Activated naive CD8-positive, alpha-beta T cell treated with anti-CD3 and anti-CD28 coated beads, Interleukin-2, amount 50 U/mL, for 16 hours (primary cell): ENCODE results near the gene CUBN.

Experiments used
- DNase-seq: peaks from one replicate; pipeline ENCODE4 v3.0.0-alpha.2; 2020; ENCODE audit warnings: low read depth, low spot score

Gene CUBN

DNA sequence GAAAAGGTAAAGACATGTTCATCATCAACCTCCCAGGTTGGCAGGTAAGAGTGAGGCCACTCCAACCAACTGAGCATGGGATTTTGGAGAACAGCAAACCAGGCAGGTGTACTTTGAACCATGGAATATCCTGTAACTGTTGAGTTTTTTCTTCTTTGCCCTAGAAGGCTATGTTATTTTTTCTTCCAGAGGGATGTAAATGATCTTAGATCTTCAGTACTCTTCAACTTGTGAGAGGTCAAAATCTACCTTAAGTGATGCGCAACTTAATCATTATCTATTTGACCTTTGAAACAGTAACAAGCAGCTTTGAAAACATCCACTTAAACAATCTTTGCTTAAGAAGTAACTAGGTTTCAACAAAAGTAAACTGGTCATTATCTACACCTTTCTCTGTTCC lies at the start of gene CUBN:
Gene CUBN, minus strand, starts transcription at position 71 of the 400 bp plus-strand sequence. Its CDS starts 46 bp downstream, at position 25.
- DNase-seq = no peak

DNA sequence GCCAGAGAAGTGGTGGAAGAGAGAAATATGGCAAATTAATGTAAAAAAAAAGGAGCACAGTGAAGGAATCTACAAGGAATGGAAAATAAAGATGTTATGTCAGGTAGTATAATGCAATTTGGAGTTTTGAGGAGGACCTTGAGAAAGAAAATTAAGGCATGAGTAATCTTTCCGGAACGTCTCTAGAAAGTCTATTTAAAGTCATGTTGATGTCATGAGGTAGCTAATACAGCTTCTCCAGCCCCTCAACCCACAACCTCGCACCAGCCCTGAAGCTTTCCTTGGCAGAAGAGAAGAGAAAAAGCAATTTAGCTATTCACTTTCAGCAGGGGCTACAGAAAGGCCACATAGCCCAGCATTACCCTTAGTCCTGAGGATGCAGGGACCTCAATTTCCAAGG lies 49.4 kb upstream of the CUBN start:
- DNase-seq = no peak

GRCh38 chr10:17178006-17178405 lies 48.4 kb upstream of the CUBN start:
- no peak for DNase-seq

DNA sequence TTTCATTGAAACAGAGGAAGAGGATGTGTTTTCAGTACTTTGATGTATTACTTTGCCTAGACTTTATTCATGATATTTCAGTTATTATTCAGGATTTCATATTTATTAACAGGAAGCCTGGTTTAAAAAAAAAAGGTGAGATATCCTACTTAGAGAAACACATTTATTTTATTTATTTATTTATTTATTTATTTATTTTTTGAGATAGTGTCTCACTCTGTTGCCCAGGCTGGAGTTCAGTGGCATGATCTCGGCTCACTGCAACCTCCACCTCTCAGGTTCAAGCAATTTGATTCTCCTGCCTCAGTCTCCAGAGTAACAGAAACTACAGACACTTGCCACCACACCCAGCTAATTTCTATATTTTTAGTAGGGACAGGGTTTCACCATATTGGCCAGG lies 47.4 kb upstream of the CUBN start:
- DNase-seq = no peak

- no peak for DNase-seq
Observed at GRCh38 chr10:17176091-17176490, 46.5 kb upstream of the CUBN start.

GRCh38 chr10:17175551-17175950 lies 45.9 kb upstream of the CUBN start:
- DNase-seq = no peak

DNA sequence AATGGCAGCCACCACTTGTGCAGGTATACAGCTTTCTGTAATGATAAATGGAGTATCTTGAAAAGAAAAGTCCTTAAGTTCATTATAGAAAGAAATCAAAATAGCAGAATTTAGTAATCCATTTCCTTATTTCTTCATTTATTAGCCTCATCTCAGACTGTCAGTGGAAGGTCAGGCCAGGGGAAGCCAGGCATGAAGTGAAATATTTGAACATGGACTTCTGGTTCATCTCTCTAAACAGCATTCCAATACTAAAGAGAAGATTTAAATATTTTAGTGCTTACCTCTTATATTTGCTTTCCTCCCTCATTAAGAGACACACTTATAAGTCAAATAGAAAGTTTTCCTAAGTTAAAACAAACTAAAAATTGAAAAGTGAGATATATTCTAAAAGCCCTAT lies 45.0 kb upstream of the CUBN start:
- no peak for DNase-seq

DNA sequence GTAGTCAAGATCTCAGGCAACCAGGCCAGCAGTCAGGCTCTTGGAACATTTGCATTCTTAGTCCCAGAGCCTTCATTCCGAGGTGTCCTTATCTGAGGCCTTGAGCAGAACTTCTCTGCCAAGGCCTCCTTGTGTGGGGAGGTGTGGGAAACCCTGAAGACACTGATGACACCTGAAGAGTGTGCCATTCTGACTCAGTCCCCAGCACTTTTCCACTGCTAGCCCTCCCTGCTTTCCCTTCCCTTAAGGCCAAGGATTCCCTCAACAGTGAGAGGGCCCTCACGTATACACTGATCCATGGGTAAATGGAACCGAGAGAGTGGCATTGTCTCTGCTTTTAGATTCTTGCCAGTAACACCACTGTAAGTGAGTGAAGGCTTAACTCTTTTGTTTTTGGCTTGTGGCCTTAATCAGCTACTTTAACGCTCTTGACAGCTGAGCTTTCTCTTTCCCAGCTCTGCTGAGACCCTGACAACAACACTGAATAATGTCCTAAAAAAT lies 41.6 kb upstream of the CUBN start:
- DNase-seq = no peak

DNA sequence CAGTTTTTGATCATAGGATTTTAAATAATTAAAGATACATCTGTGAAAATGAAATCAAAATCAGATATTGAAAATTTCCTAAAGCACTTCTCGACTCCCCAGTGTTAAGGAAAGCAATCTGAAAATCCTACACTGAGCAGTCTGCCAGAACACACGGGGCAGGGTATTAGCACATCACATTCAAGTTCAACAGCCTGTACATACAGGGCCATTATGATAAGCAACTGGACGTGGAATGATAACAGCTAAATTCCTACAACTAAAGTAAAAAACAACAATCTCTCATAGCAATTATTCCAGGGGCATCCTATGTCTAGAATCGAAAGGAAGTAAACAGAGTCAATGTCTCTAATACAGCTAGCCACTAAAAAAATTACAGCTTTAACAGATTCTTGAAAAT lies 40.2 kb upstream of the CUBN start:
- DNase-seq = no peak

DNA sequence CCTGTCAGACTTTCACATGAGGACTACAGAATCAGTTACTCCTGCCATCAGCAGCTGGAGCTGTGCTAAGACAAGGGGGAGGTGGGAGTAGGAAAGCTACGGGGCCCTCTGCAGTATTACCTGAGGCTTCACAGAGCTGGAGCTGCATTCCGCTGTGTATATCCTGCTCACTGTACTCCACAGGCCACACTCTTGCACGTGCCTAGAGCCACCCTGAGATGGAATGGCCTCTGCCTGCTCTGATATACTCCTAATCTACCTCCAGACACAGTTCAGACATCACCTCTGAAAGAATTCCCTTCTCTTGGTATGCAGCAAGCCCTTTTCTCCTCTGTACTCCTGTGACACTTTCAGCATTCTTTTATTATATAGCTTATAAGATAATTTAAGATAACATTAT lies 37.1 kb upstream of the CUBN start:
- no peak for DNase-seq

DNA sequence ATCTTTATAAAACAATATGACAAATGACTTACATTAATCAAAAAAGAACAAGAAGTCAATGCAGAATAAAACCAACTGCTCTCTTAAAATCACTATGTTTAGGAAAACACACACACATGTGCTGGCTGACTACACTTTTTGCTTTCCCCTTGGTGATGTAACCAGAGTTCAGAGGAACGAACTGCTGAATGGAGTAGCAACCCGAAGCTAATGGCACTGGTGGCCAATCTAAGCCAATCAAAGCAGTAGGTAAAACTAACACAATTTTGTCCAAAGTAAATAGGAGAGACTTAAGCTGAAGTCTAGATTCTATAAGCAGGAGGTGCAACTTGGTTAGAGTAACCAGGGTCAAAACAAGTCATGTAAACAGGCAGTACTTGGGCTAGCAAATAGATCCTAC lies 33.2 kb upstream of the CUBN start:
- DNase-seq = no peak

GRCh38 chr10:17161775-17162174 lies 32.2 kb upstream of the CUBN start:
- no peak for DNase-seq

GRCh38 chr10:17157024-17157423 lies 27.4 kb upstream of the CUBN start:
- no peak for DNase-seq

DNA sequence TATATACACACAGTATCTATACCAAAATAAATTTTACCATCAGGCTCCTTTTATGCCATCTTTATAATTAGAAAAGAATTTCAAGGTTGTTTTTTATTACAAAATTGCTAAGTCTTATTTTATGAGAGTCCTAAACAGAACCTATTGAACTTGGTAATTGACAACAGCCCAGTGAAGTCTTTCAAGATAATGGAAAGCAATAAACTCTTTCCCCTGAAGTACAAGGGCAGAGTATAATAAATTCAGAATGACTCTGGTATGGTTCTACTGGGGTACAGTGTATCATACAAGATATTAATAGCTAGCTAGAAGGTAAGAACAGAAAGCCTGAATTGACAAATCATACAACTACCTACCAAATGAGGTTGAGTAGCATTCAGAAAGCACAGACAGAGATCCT lies 26.2 kb upstream of the CUBN start:
- DNase-seq = no peak

DNA sequence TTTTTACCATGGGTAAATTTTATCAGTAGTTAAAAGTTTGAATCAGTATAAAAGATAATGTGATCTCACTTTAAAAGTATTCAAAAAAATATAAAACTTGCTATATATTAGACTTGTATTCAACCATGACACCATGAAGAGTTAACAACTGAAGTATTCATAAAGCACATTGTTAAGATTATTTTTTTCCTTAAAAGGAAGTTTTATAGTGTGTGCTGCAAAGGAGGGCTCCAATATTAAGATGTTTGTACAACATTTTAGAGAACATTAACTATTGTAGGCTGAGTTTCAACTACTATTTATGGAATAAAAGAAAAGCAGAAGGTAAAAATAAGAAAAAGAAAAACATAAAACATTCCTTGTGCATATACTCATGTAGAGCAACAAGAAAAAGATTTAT lies 24.5 kb upstream of the CUBN start:
- DNase-seq = no peak

GRCh38 chr10:17153321-17153720 lies 23.7 kb upstream of the CUBN start:
- DNase-seq = no peak

GRCh38 chr10:17151716-17152115 lies 22.1 kb upstream of the CUBN start:
- no peak for DNase-seq

DNA sequence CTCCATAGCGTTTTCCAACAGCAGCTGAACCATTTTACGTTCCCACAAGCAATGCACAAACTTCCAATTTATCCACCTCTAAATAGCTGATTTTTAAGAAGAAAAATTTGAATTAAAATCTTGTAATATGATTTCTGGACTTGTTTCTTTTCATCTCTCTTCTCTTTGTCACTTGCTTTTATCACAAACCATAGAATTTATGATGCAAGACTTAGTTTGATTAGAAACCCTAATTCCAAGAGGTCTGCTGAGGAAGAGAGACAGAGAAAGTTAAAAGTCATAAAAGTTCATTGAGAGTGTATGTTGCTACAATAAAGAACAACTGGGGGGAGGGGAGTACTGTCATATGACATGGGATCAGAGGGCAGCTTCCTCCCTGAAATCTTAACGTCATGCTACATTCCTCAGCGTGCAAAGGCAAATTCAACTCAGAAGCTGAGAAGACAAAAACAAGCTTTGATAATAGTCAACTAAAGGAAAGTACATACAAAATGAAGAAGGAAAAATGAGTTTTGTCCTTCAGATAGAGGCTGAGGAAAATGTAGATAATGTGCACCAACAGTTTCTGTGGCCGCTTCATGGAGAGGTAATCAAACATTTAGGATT lies 18.4 kb upstream of the CUBN start:
- no peak for DNase-seq

- no peak for DNase-seq
Observed at GRCh38 chr10:17146892-17147291, 17.3 kb upstream of the CUBN start.

GRCh38 chr10:17145239-17145638 lies 15.6 kb upstream of the CUBN start:
- no peak for DNase-seq

DNA sequence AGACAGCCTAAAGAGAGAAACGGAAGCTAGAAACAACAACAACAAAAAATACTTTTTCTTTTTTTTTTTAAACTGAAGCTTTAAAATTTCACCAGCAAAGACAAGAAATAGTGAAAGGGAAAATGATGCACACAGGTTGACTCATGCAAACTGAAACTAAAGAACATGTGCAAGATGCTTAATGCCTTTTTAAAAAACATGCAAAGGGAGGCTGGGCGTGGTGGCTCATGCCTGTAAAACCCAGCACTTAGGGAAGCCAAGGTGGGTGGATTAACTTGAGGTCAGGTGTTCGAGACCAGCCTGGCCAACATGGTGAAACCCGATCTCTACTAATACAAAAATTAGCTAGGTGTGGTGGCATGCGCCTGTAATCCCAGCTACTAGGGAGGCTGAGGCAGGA lies 15.1 kb upstream of the CUBN start:
- DNase-seq = peak; percentile 8

DNA sequence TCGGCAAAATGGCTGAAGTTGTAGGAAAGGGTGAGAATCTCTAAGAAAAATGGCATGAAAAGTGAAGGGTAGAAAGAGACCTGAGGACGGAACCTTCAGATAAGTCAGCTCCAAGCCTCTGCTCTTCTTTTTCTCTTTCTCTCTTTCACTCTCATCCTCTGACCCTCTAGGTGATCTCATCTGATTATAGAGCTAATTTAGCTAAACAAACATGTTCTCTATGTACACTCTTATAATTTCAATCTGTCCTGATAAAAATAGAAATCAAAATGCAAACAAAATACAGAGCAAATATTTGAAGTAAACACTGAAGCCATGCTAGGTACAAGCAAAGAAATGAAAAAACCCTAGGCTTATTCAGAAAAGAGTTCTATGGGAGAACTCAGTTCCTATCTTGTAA lies 14.4 kb upstream of the CUBN start:
- DNase-seq = no peak

DNA sequence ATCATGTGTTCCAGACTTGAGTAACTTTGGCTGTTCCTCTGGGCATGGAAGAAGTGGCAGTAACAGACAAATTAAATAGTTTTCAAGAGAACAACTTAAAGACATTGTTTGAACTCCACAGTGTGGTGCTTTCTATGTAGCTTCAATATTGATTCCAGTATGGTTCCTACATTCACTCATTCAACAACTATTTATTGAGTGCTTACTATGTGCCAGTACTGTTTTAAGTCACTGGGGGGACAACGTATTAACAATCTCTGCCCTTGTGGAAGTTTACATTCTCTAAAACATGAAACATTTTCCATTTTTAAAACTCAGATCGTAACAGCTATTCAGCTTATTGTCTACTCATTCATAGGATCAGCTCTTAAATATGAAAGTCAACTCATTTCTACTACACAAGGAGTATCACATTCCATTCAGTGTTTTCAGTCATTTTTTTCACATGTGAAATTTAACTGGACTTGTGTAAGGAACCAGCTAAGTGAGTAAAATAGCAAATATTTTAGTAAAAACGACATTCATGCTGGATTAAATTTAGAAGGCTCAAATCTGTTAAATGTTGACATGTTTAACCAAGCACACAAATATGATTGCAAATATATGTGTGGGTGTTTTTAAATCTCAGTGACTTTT lies 13.6 kb upstream of the CUBN start:
- no peak for DNase-seq
